ENCODE data around the gene SH3BP4. TPM values are rescaled to one million over a fixed set of nuclear protein-coding genes. Genes with fewer than 3 reads are reported as not detected.

Gene SH3BP4
- total and polyA plus RNA-seq, 10 of the 15 experiments (the other 5 are each of a cell fraction or from before 2014, with no cell fraction given) = 0.03 to 0.36 TPM; not detected in 8

DNA sequence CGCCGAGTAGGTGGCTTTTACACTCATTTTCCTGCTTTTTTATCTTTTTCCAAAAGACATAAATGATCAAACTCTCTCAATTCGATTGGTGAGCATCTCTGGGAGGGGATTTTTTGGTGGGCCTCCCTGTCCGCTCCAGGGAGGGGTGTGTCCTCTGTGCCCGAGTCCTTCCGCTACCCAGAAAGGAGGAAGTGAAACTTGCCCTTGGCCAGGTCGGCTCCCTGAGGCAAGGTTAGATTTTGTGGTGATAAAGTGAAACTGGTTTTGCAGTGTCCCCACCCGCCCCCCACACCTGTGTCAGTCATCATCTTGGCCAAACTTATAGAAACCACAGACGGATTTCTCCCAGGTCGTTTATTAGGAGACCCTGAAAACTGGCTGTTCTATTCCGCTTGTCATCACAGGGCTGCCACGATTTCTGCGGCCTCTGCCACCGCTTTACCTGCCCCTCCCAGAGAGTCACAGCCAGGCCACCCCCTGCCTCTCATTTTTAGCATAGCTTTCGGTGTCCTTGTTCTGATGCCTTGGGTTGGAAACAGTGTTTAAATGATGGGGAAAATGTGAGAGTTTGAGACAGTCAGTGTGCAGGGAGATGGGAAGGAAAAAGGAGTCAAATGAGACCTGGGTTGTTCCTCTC is 93.6 kb downstream of the SH3BP4 start:
- Histone ChIP-seq H3K4me3 (no peak overlapping the region), H3K4me2 (ENCODE audit: control insufficient read depth, insufficient read depth) (no peak overlapping the region), H3K27me3 (replicated peaks in 1 of 2; ENCODE audit: control insufficient read depth in 2 of 2, insufficient read depth in 2 of 2, low read length in 1 of 2) (no peaks in the 10 kb centered on the region), H3K36me3 (ENCODE audit: control insufficient read depth in 2 of 2, insufficient read depth in 2 of 2, low read length in 1 of 2) (no peaks in the 10 kb centered on the region), H3K79me2 (ENCODE audit: control insufficient read depth, insufficient read depth, low read length) (no peaks in the 10 kb centered on the region), H3K27ac (ENCODE audit: control insufficient read depth, insufficient read depth) (no peak overlapping the region), H3K9me3 (replicated peaks; ENCODE audit: control insufficient read depth, insufficient read depth, low read length) (no peaks in the 10 kb centered on the region; the same call in 2 of the 3 replicates), H2AFZ (ENCODE audit: control insufficient read depth, low read depth, low read length) (no peak overlapping the region), H4K20me1 (ENCODE audit: control insufficient read depth, insufficient read depth) (no peaks in the 10 kb centered on the region), H3K9ac (ENCODE audit: control insufficient read depth, insufficient read depth, low read length) (no peak overlapping the region), H3K4me1 (ENCODE audit: control insufficient read depth, insufficient read depth, low read length) (peaks cover 2% of the 10 kb centered on the region; the same call in 1 of the 2 replicates)
- ChIA-PET SMC1A (ENCODE audit: uncharacterized antibody, unreplicated experiment) (no interaction called here), RAD21 (ENCODE audit: unreplicated experiment) (no interaction called here), CTCF (no interaction called here), POLR2A (no interaction called here)
- TF ChIP-seq BHLHE40 (IDR thresholded peaks at IDR 0.05; ENCODE audit: borderline replicate concordance in 1 of 2, low read depth in 2 of 2, low read length in 1 of 2) (no peak), MEF2A (IDR thresholded peaks at IDR 0.05; ENCODE audit: insufficient read depth, low read depth, low read length) (no peak), IKZF1 (conservative IDR thresholded peaks at IDR 0.05) (0 out of 2 replicates have a peak, but pooled peaks have one; percentile 24), NR2F1 (conservative IDR thresholded peaks at IDR 0.05) (peak; percentile 53), IRF4 (IDR thresholded peaks at IDR 0.05; ENCODE audit: low read depth, low read length) (0 out of 2 replicates have a peak, but pooled peaks have one; percentile 47), GATAD2B (conservative IDR thresholded peaks at IDR 0.05; ENCODE audit: low read depth) (no peak), NFXL1 (IDR thresholded peaks at IDR 0.05; ENCODE audit: borderline replicate concordance) (no peak), HCFC1 (IDR thresholded peaks at IDR 0.05; ENCODE audit: low read length) (no peak), ESRRA (IDR thresholded peaks at IDR 0.05; ENCODE audit: low read length) (no peak), NFYA (IDR thresholded peaks at IDR 0.05; ENCODE audit: borderline replicate concordance, low read depth, low read length) (no peak), SPI1 (IDR thresholded peaks at IDR 0.05; ENCODE audit: borderline replicate concordance, insufficient read depth, low read depth, low read length) (peak; percentile 90), EP300 (IDR thresholded peaks at IDR 0.05; ENCODE audit: borderline replicate concordance in 1 of 2, control insufficient read depth in 1 of 2, low read depth in 2 of 2, low read length in 2 of 2) (no peak), PAX5 (IDR thresholded peaks at IDR 0.05; ENCODE audit: borderline replicate concordance, low read depth, low read length) (no peak), YBX1 (IDR thresholded peaks at IDR 0.05) (no peak), ATF7 (IDR thresholded peaks at IDR 0.05; ENCODE audit: low read depth) (no peak)
- TF ChIP-seq, protein P1, sequence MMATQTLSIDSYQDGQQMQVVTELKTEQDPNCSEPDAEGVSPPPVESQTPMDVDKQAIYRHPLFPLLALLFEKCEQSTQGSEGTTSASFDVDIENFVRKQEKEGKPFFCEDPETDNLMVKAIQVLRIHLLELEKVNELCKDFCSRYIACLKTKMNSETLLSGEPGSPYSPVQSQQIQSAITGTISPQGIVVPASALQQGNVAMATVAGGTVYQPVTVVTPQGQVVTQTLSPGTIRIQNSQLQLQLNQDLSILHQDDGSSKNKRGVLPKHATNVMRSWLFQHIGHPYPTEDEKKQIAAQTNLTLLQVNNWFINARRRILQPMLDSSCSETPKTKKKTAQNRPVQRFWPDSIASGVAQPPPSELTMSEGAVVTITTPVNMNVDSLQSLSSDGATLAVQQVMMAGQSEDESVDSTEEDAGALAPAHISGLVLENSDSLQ (IDR thresholded peaks at IDR 0.05) = peak; percentile 66
- TF ChIP-seq, protein P2, sequence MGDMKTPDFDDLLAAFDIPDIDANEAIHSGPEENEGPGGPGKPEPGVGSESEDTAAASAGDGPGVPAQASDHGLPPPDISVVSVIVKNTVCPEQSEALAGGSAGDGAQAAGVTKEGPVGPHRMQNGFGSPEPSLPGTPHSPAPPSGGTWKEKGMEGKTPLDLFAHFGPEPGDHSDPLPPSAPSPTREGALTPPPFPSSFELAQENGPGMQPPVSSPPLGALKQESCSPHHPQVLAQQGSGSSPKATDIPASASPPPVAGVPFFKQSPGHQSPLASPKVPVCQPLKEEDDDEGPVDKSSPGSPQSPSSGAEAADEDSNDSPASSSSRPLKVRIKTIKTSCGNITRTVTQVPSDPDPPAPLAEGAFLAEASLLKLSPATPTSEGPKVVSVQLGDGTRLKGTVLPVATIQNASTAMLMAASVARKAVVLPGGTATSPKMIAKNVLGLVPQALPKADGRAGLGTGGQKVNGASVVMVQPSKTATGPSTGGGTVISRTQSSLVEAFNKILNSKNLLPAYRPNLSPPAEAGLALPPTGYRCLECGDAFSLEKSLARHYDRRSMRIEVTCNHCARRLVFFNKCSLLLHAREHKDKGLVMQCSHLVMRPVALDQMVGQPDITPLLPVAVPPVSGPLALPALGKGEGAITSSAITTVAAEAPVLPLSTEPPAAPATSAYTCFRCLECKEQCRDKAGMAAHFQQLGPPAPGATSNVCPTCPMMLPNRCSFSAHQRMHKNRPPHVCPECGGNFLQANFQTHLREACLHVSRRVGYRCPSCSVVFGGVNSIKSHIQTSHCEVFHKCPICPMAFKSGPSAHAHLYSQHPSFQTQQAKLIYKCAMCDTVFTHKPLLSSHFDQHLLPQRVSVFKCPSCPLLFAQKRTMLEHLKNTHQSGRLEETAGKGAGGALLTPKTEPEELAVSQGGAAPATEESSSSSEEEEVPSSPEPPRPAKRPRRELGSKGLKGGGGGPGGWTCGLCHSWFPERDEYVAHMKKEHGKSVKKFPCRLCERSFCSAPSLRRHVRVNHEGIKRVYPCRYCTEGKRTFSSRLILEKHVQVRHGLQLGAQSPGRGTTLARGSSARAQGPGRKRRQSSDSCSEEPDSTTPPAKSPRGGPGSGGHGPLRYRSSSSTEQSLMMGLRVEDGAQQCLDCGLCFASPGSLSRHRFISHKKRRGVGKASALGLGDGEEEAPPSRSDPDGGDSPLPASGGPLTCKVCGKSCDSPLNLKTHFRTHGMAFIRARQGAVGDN (IDR thresholded peaks at IDR 0.05) = no peak
- intact Hi-C loops (cut with micrococcal nuclease; ENCODE audit: unreplicated experiment) (no loop called here), in situ Hi-C loops (cut with MboI) (no loop called here)
- FAIRE-seq (no peak), ATAC-seq (peak; percentile 94), DNase-seq (ENCODE audit: low read depth, low spot score) (peak; percentile 24)
- 20% methylated on average over 15 of the region's 15 CpGs for WGBS (ENCODE audit: insufficient coverage, insufficient replicate concordance, low lambda C conversion rate, missing lambda C conversion rate)
- no TSS peak for BruUV-seq (replicated peaks)

Measured in GM12878 (cell line).